ENCODE data around the gene NCKIPSD. TPM values are rescaled to one million over a fixed set of nuclear protein-coding genes. Genes with fewer than 3 reads are reported as not detected.

Gene NCKIPSD
- total RNA-seq, 1 donor from 2014 or later = 25.3 TPM

- peaks cover 31% of the 10 kb centered on the region for H3K4me1 Mint-ChIP-seq
- no peak for TF ChIP-seq CTCF (conservative IDR thresholded peaks at IDR 0.05)
- H3K27ac Mint-ChIP-seq (ENCODE audit: unreplicated experiment) = no peak overlapping the region
- H3K27me3 Mint-ChIP-seq (ENCODE audit: low read depth) = peaks cover 7% of the 10 kb centered on the region
- H3K9me3 Mint-ChIP-seq = peaks cover 2% of the 10 kb centered on the region
- peak; percentile 92 for DNase-seq (ENCODE audit: low read depth, low spot score)
- peak overlapping the region; percentile 88 for H3K4me3 Mint-ChIP-seq
- H3K36me3 Mint-ChIP-seq (ENCODE audit: low read depth) = peaks cover 26% of the 10 kb centered on the region
Observed at GRCh38 chr3:48661501-48662144, 24.1 kb downstream of the NCKIPSD start.

- TF ChIP-seq CTCF (conservative IDR thresholded peaks at IDR 0.05) = no peak
- peaks cover 31% of the 10 kb centered on the region for H3K4me1 Mint-ChIP-seq
- no peak overlapping the region for H3K27ac Mint-ChIP-seq (ENCODE audit: unreplicated experiment)
- peaks cover 2% of the 10 kb centered on the region for H3K9me3 Mint-ChIP-seq
- no peak for DNase-seq (ENCODE audit: low read depth, low spot score)
- H3K27me3 Mint-ChIP-seq (ENCODE audit: low read depth) = peaks cover 7% of the 10 kb centered on the region
- H3K36me3 Mint-ChIP-seq (ENCODE audit: low read depth) = peaks cover 26% of the 10 kb centered on the region
- H3K4me3 Mint-ChIP-seq = peak overlapping the region; percentile 85
Observed at GRCh38 chr3:48660800-48661400, 24.8 kb downstream of the NCKIPSD start.

- H3K27ac Mint-ChIP-seq (ENCODE audit: unreplicated experiment) = no peak overlapping the region
- H3K4me1 Mint-ChIP-seq = peaks cover 15% of the 10 kb centered on the region
- TF ChIP-seq CTCF (conservative IDR thresholded peaks at IDR 0.05) = no peak
- H3K27me3 Mint-ChIP-seq (ENCODE audit: low read depth) = no peaks in the 10 kb centered on the region
- no peak for DNase-seq (ENCODE audit: low read depth, low spot score)
- H3K4me3 Mint-ChIP-seq = peak overlapping the region; percentile 12
- H3K36me3 Mint-ChIP-seq (ENCODE audit: low read depth) = peaks cover 30% of the 10 kb centered on the region
- H3K9me3 Mint-ChIP-seq = no peaks in the 10 kb centered on the region
Observed at GRCh38 chr3:48656841-48657281, 28.9 kb downstream of the NCKIPSD start.

- peaks cover 13% of the 10 kb centered on the region for H3K4me1 Mint-ChIP-seq
- peak overlapping the region; percentile 12 for H3K4me3 Mint-ChIP-seq
- no peaks in the 10 kb centered on the region for H3K27me3 Mint-ChIP-seq (ENCODE audit: low read depth)
- TF ChIP-seq CTCF (conservative IDR thresholded peaks at IDR 0.05) = peak; percentile 77
- peak; percentile 82 for DNase-seq (ENCODE audit: low read depth, low spot score)
- peak overlapping the region; percentile 27 for H3K27ac Mint-ChIP-seq (ENCODE audit: unreplicated experiment)
- H3K36me3 Mint-ChIP-seq (ENCODE audit: low read depth) = peaks cover 30% of the 10 kb centered on the region
- H3K9me3 Mint-ChIP-seq = no peaks in the 10 kb centered on the region
Observed at GRCh38 chr3:48656061-48656840, 29.5 kb downstream of the NCKIPSD start.

GRCh38 chr3:48655606-48656005 lies 30.1 kb downstream of the NCKIPSD start:
- peaks cover 13% of the 10 kb centered on the region for H3K4me1 Mint-ChIP-seq
- H3K4me3 Mint-ChIP-seq = peak overlapping the region; percentile 75
- H3K27me3 Mint-ChIP-seq (ENCODE audit: low read depth) = no peaks in the 10 kb centered on the region
- H3K9me3 Mint-ChIP-seq = no peaks in the 10 kb centered on the region
- peak overlapping the region; percentile 57 for H3K27ac Mint-ChIP-seq (ENCODE audit: unreplicated experiment)
- no peak for TF ChIP-seq CTCF (conservative IDR thresholded peaks at IDR 0.05)
- DNase-seq (ENCODE audit: low read depth, low spot score) = no peak
- peaks cover 30% of the 10 kb centered on the region for H3K36me3 Mint-ChIP-seq (ENCODE audit: low read depth)
